ENCODE results near the gene ARL14. TPM values are rescaled to one million over a fixed set of nuclear protein-coding genes. Genes with fewer than 3 reads are reported as not detected.
A peak's percentile ranks its signal among the peaks of the same experiment; 100 is the strongest.

The ARL14 gene
- total and polyA plus RNA-seq, 2 of the 13 experiments (the other 11 are each of a cell fraction or from before 2014, with no cell fraction given) = 0.11 TPM; not detected in 1

DNA sequence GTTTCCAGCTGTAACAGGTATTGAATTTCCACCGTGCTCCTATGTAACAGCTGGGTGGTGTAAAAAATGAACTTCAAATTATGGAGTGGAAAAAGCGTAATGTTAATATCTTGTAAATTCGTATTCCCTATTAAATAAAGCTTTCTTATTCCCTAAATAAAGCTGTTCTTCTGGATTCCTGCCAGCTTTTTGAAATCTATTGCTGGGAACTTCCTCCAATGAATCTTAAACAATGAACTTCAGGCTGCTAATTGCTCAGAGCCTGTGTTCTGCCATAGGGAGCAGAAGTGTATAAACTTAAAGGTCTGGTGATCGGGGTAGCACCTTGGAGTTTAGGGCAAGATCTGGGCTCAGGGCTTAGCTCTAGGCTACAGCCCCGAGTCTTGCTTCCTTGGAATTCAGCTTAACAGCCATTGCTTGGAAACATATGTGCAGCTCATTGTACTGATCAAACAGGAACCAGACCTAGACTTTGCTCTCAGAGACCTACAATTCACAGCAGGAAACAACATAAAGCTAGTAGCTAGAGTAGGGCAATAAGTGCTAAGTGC lies 1.4 kb downstream of the ARL14 start:
- WGBS (ENCODE audit: low lambda C conversion rate) = 32% methylated on average over 5 of the region's 5 CpGs
- Histone ChIP-seq H3K4me2 (ENCODE audit: low read depth, low read length) (peak overlapping the region; percentile 65), H3K4me3 (replicated peaks in 1 of 3; ENCODE audit: insufficient read depth in 1 of 3, low read depth in 2 of 3, low read length in 3 of 3) (no peak overlapping the region), H3K79me2 (ENCODE audit: insufficient read depth, low read length) (no peaks in the 10 kb centered on the region), H4K20me1 (ENCODE audit: insufficient read depth, low read length) (no peaks in the 10 kb centered on the region), H3K36me3 (replicated peaks in 1 of 2; ENCODE audit: control insufficient read depth in 1 of 2, insufficient read depth in 2 of 2, low read length in 2 of 2) (no peaks in the 10 kb centered on the region), H3K9ac (ENCODE audit: insufficient read depth, low read depth, low read length) (no peak overlapping the region), H3K4me1 (ENCODE audit: insufficient read depth, low read length) (peaks cover 25% of the 10 kb centered on the region), H3K27ac (ENCODE audit: extremely low read length, insufficient read depth, low read length) (no peak overlapping the region), H2AFZ (ENCODE audit: low read length) (peak overlapping the region; percentile 15), H3K27me3 (ENCODE audit: control insufficient read depth in 1 of 2, insufficient read depth in 2 of 2, low read length in 2 of 2) (no peaks in the 10 kb centered on the region), H3K9me3 (ENCODE audit: low read length) (no peaks in the 10 kb centered on the region)
- ChIA-PET CTCF (ENCODE audit: low intra/inter-chr PET ratio, low total read pairs) (no interaction called here), POLR2A (interaction anchor here (1.1 kb wide), 1 partner anchor 113 kb away, joined by 3 read pairs; the partner anchor contains the start of gene KPNA4)
- DNase-seq (ENCODE audit: low spot score) (peak; percentile 45), ATAC-seq (peak; percentile 98), FAIRE-seq (peak; percentile 79)
- intact Hi-C loops (cut with micrococcal nuclease; ENCODE audit: unreplicated experiment) (no loop called here), in situ Hi-C loops (cut with HindIII; ENCODE audit: extremely low pct_ligation_motif_present, low pct_unique_long_range_greater_than_20kb) (no loop called here)
- no TSS peak for BruUV-seq (replicated peaks)
- TF ChIP-seq, protein P1, sequence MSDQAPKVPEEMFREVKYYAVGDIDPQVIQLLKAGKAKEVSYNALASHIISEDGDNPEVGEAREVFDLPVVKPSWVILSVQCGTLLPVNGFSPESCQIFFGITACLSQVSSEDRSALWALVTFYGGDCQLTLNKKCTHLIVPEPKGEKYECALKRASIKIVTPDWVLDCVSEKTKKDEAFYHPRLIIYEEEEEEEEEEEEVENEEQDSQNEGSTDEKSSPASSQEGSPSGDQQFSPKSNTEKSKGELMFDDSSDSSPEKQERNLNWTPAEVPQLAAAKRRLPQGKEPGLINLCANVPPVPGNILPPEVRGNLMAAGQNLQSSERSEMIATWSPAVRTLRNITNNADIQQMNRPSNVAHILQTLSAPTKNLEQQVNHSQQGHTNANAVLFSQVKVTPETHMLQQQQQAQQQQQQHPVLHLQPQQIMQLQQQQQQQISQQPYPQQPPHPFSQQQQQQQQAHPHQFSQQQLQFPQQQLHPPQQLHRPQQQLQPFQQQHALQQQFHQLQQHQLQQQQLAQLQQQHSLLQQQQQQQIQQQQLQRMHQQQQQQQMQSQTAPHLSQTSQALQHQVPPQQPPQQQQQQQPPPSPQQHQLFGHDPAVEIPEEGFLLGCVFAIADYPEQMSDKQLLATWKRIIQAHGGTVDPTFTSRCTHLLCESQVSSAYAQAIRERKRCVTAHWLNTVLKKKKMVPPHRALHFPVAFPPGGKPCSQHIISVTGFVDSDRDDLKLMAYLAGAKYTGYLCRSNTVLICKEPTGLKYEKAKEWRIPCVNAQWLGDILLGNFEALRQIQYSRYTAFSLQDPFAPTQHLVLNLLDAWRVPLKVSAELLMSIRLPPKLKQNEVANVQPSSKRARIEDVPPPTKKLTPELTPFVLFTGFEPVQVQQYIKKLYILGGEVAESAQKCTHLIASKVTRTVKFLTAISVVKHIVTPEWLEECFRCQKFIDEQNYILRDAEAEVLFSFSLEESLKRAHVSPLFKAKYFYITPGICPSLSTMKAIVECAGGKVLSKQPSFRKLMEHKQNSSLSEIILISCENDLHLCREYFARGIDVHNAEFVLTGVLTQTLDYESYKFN (CRISPR knock-in tag; conservative IDR thresholded peaks at IDR 0.05) = peak; percentile 45
- no peak for TF ChIP-seq SOX13 (IDR thresholded peaks at IDR 0.05)
- peak in 1 of 2 experiments; percentile 24; a peak in 1 of 4 replicates for TF ChIP-seq SOX13 (CRISPR knock-in tag; conservative IDR thresholded peaks at IDR 0.05 in 1 of 2, IDR thresholded peaks at IDR 0.05 in 1 of 2)
- TF ChIP-seq, protein P2, sequence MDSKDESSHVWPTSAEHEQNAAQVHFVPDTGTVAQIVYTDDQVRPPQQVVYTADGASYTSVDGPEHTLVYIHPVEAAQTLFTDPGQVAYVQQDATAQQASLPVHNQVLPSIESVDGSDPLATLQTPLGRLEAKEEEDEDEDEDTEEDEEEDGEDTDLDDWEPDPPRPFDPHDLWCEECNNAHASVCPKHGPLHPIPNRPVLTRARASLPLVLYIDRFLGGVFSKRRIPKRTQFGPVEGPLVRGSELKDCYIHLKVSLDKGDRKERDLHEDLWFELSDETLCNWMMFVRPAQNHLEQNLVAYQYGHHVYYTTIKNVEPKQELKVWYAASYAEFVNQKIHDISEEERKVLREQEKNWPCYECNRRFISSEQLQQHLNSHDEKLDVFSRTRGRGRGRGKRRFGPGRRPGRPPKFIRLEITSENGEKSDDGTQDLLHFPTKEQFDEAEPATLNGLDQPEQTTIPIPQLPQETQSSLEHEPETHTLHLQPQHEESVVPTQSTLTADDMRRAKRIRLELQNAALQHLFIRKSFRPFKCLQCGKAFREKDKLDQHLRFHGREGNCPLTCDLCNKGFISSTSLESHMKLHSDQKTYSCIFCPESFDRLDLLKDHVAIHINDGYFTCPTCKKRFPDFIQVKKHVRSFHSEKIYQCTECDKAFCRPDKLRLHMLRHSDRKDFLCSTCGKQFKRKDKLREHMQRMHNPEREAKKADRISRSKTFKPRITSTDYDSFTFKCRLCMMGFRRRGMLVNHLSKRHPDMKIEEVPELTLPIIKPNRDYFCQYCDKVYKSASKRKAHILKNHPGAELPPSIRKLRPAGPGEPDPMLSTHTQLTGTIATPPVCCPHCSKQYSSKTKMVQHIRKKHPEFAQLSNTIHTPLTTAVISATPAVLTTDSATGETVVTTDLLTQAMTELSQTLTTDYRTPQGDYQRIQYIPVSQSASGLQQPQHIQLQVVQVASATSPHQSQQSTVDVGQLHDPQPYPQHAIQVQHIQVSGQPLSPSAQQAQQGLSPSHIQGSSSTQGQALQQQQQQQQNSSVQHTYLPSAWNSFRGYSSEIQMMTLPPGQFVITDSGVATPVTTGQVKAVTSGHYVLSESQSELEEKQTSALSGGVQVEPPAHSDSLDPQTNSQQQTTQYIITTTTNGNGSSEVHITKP (CRISPR knock-in tag; IDR thresholded peaks at IDR 0.05; ENCODE audit: low read depth) = no peak
- peak; percentile 70; the same call in 1 of the 2 replicates for TF ChIP-seq ELF3 (CRISPR knock-in tag; IDR thresholded peaks at IDR 0.05)
- peak; percentile 53; the same call in 1 of the 2 replicates for TF ChIP-seq ETV5 (CRISPR knock-in tag; IDR thresholded peaks at IDR 0.05; ENCODE audit: borderline replicate concordance)
- TF ChIP-seq TEAD3 (CRISPR knock-in tag; optimal IDR thresholded peaks at IDR 0.05; ENCODE audit: borderline replicate concordance) = peak; percentile 61
- TF ChIP-seq GATAD2A (CRISPR knock-in tag; IDR thresholded peaks at IDR 0.05) = 0 out of 2 replicates have a peak, but pooled peaks have one; percentile 24
- no peak for TF ChIP-seq SATB2 (CRISPR knock-in tag; IDR thresholded peaks at IDR 0.05)
- TF ChIP-seq ZNF614 (CRISPR knock-in tag; IDR thresholded peaks at IDR 0.05; ENCODE audit: borderline replicate concordance) = 0 out of 2 replicates have a peak, but pooled peaks have one; percentile 33
- 0 out of 2 replicates have a peak, but pooled peaks have one; percentile 8 for TF ChIP-seq RARA (CRISPR knock-in tag; IDR thresholded peaks at IDR 0.05)
- TF ChIP-seq ZNF530 (CRISPR knock-in tag; IDR thresholded peaks at IDR 0.05; ENCODE audit: low read depth) = no peak
- TF ChIP-seq, protein P3, sequence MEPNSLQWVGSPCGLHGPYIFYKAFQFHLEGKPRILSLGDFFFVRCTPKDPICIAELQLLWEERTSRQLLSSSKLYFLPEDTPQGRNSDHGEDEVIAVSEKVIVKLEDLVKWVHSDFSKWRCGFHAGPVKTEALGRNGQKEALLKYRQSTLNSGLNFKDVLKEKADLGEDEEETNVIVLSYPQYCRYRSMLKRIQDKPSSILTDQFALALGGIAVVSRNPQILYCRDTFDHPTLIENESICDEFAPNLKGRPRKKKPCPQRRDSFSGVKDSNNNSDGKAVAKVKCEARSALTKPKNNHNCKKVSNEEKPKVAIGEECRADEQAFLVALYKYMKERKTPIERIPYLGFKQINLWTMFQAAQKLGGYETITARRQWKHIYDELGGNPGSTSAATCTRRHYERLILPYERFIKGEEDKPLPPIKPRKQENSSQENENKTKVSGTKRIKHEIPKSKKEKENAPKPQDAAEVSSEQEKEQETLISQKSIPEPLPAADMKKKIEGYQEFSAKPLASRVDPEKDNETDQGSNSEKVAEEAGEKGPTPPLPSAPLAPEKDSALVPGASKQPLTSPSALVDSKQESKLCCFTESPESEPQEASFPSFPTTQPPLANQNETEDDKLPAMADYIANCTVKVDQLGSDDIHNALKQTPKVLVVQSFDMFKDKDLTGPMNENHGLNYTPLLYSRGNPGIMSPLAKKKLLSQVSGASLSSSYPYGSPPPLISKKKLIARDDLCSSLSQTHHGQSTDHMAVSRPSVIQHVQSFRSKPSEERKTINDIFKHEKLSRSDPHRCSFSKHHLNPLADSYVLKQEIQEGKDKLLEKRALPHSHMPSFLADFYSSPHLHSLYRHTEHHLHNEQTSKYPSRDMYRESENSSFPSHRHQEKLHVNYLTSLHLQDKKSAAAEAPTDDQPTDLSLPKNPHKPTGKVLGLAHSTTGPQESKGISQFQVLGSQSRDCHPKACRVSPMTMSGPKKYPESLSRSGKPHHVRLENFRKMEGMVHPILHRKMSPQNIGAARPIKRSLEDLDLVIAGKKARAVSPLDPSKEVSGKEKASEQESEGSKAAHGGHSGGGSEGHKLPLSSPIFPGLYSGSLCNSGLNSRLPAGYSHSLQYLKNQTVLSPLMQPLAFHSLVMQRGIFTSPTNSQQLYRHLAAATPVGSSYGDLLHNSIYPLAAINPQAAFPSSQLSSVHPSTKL (CRISPR knock-in tag; IDR thresholded peaks at IDR 0.05) = peak; percentile 63
